ENCODE results near the gene TAB2. TPM values are rescaled to one million over a fixed set of nuclear protein-coding genes. Genes with fewer than 3 reads are reported as not detected.

Gene TAB2
- total RNA-seq, 6 donors from 2014 or later = 46.5 to 99.5 (median 52.7) TPM

- TF ChIP-seq CTCF (IDR thresholded peaks at IDR 0.05) (no peak), POLR2AphosphoS5 (IDR thresholded peaks at IDR 0.05) (no peak), POLR2A (IDR thresholded peaks at IDR 0.05) (no peak), EP300 (IDR thresholded peaks at IDR 0.05) (no peak)
- ATAC-seq (ENCODE audit: low FRiP score in 2 of 2) (no peak), DNase-seq (no peak)
- H3K36me3 ChIP-seq = no peaks in the 10 kb centered on the region
- H3K9me3 ChIP-seq = no peaks in the 10 kb centered on the region
- H3K27me3 ChIP-seq = peaks cover 0 to 10% (median 0%) of the 10 kb centered on the region in 4 donors
- H3K27ac ChIP-seq = peak overlapping the region in 1 of 4 donors; percentile 21
- WGBS, 2 donors = 91 to 98% methylated on average over 4 to 13 of the region's 13 CpGs
- H3K4me1 ChIP-seq = peaks cover 35 to 65% (median 39%) of the 10 kb centered on the region in 4 donors
- H3K4me3 ChIP-seq = no peak overlapping the region
Measured at GRCh38 chr6:149452037-149452939, 134.8 kb downstream of the TAB2 start.

GRCh38 chr6:149453597-149454345 is 136.3 kb downstream of the TAB2 start:
- WGBS, 2 donors = 65 to 69% methylated on average over 6 of the region's 6 CpGs
- Histone ChIP-seq H3K27ac (peak overlapping the region; percentile 45 to 79 (median 75)), H3K9me3 (no peaks in the 10 kb centered on the region), H3K4me1 (peaks cover 41 to 69% (median 41%) of the 10 kb centered on the region in 4 donors), H3K36me3 (no peaks in the 10 kb centered on the region), H3K4me3 (no peak overlapping the region), H3K27me3 (peaks cover 0 to 10% (median 0%) of the 10 kb centered on the region in 4 donors)
- no peak for ATAC-seq (ENCODE audit: low FRiP score in 2 of 2)
- no peak for DNase-seq
- no peak for TF ChIP-seq CTCF (IDR thresholded peaks at IDR 0.05)
- no peak for TF ChIP-seq POLR2AphosphoS5 (IDR thresholded peaks at IDR 0.05)
- TF ChIP-seq POLR2A (IDR thresholded peaks at IDR 0.05) = no peak
- no peak for TF ChIP-seq EP300 (IDR thresholded peaks at IDR 0.05)

- TF ChIP-seq POLR2AphosphoS5 (IDR thresholded peaks at IDR 0.05) = peak; percentile 56 to 82
- peak in 1 of 4 donors; percentile 17 for TF ChIP-seq POLR2A (IDR thresholded peaks at IDR 0.05)
- TF ChIP-seq CTCF (IDR thresholded peaks at IDR 0.05) = no peak
- peak in 1 of 4 donors; percentile 65 for TF ChIP-seq EP300 (IDR thresholded peaks at IDR 0.05)
- Histone ChIP-seq H3K4me3 (no peak overlapping the region), H3K27me3 (peaks cover 0 to 10% (median 0%) of the 10 kb centered on the region in 4 donors), H3K27ac (peak overlapping the region; percentile 45 to 79 (median 75)), H3K4me1 (peaks cover 41 to 69% (median 41%) of the 10 kb centered on the region in 4 donors), H3K36me3 (no peaks in the 10 kb centered on the region), H3K9me3 (no peaks in the 10 kb centered on the region)
- peak; percentile 83 to 95 for ATAC-seq (ENCODE audit: low FRiP score in 2 of 2)
- 0 to 5% methylated on average over 5 to 15 of the region's 15 CpGs for WGBS, 2 donors
- DNase-seq = peak; percentile 92 to 97
Measured at GRCh38 chr6:149454346-149454848, 136.9 kb downstream of the TAB2 start.

- 67 to 86% methylated on average over 8 to 11 of the region's 11 CpGs for WGBS, 2 donors
- TF ChIP-seq POLR2A (IDR thresholded peaks at IDR 0.05) = no peak
- no peak for TF ChIP-seq CTCF (IDR thresholded peaks at IDR 0.05)
- TF ChIP-seq POLR2AphosphoS5 (IDR thresholded peaks at IDR 0.05) = no peak
- no peak for TF ChIP-seq EP300 (IDR thresholded peaks at IDR 0.05)
- Histone ChIP-seq H3K27ac (peak overlapping the region; percentile 45 to 79 (median 75)), H3K4me1 (peaks cover 39 to 66% (median 41%) of the 10 kb centered on the region in 4 donors), H3K27me3 (peaks cover 0 to 10% (median 0%) of the 10 kb centered on the region in 4 donors), H3K9me3 (no peaks in the 10 kb centered on the region), H3K4me3 (no peak overlapping the region), H3K36me3 (no peaks in the 10 kb centered on the region)
- ATAC-seq (ENCODE audit: low FRiP score in 2 of 2) (peak in 1 of 2 donors; percentile 36), DNase-seq (peak in 1 of 2 donors; percentile 48)
Measured at GRCh38 chr6:149455031-149455732, 137.7 kb downstream of the TAB2 start.
